Loucy (cell line): Measurements from ENCODE around the gene GNRH2.

ENCODE experiments used
- CTCF ChIP-seq: fragments of 200-600 bp; sonication (generic); conservative IDR thresholded peaks from 2 replicates; pipeline ENCODE4 v1.5.1; 2014; ENCODE audit warnings: mild to moderate bottlenecking, antibody characterized with exemption, low read length
- EZH2phosphoT487 ChIP-seq: fragments of 200-600 bp; IDR thresholded peaks from 2 replicates; pipeline ENCODE4 v1.6.1; 2018; ENCODE audit warnings: antibody characterized with exemption, mild to moderate bottlenecking, moderate library complexity, borderline replicate concordance

- TF ChIP-seq CTCF (no peak), EZH2phosphoT487 (no peak)
These were observed 10.8 kb upstream of the GNRH2 start for GRCh38 chr20:3032624-3033023.
